HG03025 (cell line): Measurements from ENCODE around the gene AOAH.
"Not testable (repeated sequence)": the region's sequence is repeated elsewhere in the genome, so short reads cannot be mapped to it uniquely, and the experiment has no call there.

ENCODE experiments used
- ATAC-seq: cut with Tn5 transposase; IDR thresholded peaks from one replicate; pipeline ENCODE4 v1.9.1; 2021; ENCODE audit warnings: mild to moderate bottlenecking, moderate library complexity; ENCODE audit not compliant: unreplicated experiment, low FRiP score

AOAH gene

DNA sequence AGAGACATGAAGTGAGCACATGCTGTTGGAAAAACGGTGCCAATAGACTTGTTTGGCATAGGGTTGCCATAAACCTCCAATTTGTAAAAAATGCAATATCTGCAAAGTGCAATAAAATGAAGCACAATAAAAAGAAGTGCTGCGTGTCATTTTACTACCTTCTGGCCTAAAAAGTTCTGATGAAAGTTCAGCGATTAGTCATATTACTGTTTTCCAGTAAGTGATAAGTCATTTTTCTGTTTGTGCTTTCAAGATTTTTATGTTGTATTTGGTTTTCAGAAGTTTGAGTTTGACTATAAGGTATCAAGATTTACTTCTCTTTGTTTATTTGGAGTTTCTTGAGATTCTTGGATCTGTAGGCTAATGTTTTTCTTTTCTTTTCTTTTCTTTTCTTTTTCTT is 16.8 kb downstream of the AOAH start:
- ATAC-seq: no peak

- ATAC-seq: not testable (repeated sequence)
Observed at GRCh38 chr7:36703860-36704259, 20.4 kb downstream of the AOAH start.

DNA sequence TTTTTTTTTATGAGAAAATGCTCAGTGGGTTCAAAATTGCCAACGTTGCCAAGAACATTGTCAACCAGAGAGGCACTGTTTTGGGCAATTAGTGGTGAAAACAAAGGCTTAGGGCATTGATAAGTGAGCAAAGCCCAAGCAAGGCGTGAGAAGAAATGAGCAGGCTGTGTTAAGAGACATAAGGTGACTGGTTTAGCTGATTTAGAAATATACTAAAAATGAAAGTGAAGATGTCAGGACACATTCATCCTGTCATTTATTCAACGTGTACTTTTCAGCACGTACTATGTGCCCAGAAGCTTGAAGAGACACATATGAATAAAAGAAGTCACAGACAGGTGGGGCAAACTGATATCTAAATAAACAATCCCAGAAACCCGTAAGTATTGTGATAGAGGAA is 31.8 kb downstream of the AOAH start:
- no peak for ATAC-seq

- ATAC-seq: no peak
Observed at GRCh38 chr7:36691983-36692382, 32.3 kb downstream of the AOAH start.

DNA sequence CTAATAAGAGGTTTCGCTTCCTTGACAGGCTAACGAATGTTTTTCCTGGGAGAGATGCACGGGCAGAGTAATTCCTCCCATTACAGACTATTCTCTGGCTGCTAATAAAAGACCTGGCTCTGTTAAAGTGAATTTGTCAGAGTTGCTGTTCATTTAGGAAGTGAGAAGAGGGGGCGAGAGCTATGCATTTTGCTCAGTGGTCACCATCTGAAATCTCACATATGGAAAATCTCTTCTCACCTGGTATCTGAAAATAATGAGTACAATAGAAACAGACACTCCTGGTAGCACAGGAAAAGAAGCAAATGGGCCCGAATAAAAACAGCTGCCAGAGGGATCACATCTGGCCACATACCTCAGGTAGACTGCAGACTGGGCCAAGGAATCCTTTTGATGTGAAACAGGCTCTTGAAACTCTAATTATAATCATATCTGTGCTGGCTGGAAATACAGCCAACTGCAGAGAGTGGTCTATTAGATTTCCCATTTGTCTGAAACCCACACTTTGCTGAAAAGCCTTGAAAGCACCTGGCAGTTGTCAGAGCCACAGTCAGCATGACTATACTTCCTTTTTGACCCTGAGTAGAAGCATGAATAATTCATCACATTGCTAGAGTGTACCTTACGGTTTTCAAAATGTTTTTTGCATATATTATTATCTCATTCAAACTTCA is 33.6 kb downstream of the AOAH start:
- no peak for ATAC-seq

DNA sequence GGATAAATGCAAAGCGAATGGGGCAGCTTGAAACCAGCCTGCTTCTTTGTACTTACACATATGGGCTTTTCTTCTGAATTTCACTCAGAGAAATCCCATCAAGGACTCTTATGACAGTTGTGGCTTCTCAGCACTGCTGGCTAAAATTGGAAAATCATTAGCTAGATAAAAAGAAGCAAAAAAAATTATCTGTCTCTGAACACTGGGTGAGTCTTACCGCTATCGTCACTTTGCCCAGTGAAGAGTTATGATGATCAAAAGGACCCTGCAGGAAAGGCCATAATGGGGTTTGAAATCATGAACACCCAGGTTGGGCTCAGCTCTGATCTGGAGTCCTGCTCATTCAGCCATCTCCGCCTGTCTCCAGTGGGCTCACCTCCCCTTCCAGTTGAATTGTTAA is 34.3 kb downstream of the AOAH start:
- ATAC-seq: no peak

DNA sequence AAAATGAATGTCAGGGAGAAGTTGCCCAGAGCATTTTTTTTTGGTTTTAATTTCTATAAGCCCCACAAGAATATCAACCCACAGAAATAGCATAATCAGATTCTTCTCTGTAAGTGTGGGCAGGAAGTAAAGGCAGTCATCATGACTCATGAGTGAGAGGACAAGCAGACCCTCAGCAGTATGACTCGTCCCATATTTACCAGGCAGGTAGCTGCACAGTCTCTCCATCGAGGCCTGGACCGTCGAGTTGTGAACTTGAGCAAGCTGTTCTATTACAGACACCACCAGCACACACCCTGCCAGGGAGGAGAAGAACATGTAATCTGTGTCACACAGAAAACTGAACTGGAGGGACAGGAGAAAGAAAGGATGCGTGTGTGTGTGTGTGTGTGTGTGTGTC is 37.8 kb downstream of the AOAH start:
- no peak for ATAC-seq

DNA sequence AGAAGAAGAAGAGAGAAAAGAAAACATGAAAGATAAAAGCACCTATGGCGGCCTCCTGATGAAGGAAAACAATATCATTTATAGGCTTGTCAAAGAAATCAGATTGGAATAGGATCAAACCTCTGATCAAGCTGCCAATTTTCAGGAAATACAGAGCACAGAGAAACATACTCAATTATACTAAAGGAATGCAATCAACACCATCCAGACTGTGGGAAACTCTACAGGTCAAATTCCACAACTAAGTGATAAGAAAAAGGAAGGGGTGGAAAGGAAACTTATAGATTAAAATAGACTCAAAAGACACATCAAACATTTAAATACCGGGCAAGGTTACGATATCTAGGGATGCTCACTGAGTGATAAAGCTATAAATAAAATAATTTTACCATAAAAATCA is 39.3 kb downstream of the AOAH start:
- no peak for ATAC-seq

GRCh38 chr7:36683695-36684357 is 40.5 kb downstream of the AOAH start:
- no peak for ATAC-seq

GRCh38 chr7:36683111-36683510 is 41.2 kb downstream of the AOAH start:
- ATAC-seq: no peak

DNA sequence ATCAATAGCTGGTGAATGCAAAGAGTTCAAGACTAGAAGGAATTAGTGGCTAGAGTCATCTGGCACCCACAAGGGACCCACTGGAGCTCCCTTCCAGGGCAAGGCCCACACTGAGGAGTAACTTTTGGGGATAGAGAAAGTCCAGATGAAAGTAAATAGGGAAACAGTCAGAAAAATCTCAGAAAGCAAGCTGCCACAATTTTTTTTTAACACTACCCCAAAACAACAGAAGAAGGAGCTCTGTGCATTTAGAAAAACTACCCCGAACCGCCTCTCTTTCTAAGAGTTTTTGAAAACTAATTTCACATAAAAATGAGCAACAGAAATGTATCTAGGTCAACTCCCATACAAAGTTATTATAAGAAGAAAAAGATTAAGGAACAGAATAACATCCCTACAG is 42.2 kb downstream of the AOAH start:
- ATAC-seq: no peak

DNA sequence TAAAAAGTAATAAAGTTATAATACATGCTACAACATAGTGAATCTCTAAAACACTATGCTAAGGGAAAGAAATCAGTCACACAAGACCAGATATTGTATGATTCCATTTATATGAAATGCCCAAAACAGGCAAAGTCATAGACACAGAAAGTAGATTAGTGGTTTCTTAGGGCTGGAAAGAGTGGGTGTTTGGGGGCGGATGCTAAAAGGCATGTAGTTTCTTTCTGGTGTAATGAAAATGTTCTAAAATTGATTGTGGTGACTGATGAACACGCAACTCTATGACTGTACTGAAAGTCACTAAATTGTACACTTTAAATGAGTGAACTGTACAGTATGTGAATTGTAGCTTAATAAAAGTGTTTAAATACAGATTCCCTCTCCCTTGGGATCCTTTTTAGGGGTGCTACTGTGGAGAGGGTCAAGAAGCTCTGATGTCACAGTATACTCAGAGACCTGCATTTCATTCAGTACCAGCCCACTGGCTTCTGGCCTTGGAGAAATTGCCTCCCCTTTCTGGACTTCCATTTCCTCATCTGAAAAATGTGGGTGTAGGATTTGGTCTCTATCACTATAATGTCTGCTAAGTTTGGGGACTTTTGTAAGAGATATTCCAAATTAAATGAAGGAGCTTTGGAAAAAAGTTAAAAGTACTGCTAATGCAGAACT is 46.4 kb downstream of the AOAH start:
- no peak for ATAC-seq

- no peak for ATAC-seq
Observed at GRCh38 chr7:36673703-36674102, 50.6 kb downstream of the AOAH start.

- ATAC-seq: no peak
Observed at GRCh38 chr7:36671432-36671829, 52.9 kb downstream of the AOAH start.

DNA sequence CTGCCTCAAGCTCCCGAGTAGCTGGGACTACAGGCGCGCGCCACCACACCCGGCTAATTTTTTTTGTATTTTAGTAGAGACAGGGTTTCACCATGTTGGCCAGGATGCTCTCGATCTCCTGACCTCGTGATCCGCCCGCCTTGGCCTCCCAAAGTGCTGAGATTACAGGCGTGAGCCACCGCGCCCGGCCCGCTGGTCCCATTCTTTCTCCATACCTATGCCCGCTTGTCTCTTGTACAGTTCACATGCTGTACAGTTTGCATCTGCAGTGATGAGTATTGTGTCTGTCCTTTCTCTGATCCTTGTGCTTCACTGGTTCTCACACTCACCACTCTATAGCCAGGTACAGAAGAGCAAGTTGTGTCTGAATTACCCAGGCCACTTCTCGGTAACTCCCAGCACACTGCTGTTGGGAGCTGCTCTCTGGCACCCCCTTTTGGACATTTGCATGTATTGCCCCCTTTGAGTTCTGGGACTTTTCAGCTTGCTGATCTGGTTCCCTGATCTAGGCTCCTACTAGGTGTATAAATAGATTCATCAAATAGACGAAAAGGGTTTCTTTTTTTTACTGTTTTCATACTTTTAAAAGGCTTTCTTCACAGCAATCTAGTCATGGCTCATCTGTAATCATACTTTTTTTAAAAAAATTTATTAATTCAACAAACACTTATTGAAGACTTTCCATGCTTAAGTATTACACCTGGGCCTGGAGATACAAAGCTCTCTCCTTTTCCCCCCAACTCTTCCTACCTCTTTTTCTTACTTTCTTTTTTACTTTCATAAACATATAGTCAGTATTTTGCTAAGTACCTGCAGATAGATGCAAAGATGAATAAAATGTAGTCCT is 53.5 kb downstream of the AOAH start:
- ATAC-seq: peak; percentile 66

DNA sequence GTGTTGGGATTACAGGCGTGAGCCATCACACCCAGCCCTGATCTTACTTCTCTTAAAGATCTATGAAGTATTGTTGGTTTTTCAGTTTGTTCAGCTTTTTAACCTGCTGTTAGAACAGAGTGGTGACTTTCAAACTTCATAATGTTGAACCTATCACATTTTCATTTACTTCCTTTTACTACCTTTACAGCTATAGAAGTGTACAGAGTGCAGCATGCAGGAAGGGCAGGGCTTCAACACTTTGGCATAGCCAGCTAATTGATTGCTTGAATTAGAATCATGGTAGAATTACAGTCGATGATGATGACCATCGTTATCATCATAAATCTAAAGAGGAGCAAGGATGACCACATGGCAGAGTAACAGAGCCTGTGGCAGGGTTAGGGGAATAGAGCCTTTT is 55.5 kb downstream of the AOAH start:
- no peak for ATAC-seq

GRCh38 chr7:36668080-36668479 is 56.2 kb downstream of the AOAH start:
- ATAC-seq: no peak

DNA sequence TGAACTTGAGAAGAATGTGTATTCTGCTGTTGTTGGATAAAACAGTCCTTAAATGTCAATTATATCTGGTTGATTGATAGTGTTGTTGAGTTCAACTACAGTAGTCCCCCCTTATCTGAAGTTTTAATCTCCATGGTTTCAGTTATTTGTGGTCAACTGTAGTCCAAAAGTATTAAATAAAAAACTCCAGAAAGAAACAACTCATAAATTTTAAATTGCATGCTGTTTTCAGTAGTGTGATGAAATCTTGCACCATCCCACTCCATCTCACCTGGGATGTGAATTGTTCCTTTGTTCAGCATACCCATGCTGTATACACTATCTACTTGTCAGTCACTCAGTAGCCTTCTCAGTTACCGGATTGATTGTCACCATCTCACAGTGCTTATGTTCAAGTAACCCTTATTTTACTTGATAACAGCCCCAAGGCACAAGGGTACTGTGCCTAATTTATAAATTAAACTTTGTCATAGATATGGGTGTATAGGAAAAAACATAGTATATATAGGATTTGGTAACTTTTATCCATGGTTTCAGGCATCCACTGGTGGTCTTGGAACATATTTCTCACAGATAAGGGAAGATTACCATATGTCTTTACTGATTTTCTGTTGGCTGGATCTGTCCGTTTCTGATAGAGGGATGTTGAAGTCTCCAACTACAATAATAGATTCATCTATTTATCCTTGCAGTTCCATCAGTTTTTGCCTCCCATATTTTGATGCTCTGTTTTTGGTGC is 57.1 kb downstream of the AOAH start:
- no peak for ATAC-seq

DNA sequence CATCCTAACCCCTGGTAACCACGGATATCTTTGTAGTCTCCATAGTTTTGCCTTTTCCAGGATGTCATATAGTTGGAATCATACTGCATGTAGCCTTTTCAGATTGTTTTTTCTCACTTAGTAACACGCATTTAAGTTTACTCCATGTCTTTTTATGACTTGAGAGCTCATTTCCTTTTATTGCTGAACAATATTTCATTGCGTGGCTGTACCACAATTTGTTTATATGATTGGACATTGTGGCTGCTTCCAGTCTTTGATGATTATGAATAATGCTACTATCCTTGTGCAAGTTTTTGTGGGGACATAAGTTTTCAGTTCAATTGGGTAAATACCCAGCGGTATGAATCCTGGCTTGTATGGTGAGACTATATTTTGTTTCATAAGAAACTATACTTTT is 60.8 kb downstream of the AOAH start:
- ATAC-seq: no peak

DNA sequence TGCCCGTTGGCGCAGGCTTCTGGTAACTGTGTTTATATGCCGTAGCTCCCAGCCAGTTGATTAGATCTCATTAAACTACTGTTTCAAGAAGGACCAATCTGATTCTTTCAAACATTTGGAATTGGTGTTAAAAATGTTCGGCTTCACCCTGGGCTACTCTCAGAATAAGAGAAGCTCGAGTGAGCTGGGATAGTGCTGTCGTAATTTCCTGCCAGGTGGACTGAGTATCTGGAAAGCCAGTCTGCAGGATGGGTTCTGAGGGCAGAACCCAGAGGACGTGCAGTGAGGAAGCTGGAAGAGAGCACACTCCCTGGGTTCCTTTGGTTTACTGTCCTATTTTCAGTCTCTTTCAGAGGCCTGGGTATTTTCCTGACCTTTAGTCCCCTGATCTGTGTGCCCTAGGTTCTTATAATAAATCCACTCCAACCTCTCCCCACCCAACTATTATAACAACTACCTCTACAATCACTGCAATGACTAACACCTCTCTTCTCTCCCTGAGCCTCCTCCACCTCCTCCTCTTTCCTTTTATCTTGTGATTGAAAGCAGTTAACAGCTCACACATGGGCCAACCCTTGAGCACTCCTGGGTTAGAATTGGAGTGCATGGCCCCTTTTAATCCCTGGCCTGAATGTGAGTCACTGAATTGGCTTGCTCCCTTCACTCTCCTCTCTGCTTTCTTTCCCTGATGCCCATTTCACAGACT is 63.0 kb downstream of the AOAH start:
- no peak for ATAC-seq
